ENCODE results near the gene CFAP46. TPM values are rescaled to one million over a fixed set of nuclear protein-coding genes. Genes with fewer than 3 reads are reported as not detected.

Gene CFAP46
- total and polyA plus RNA-seq, 4 donors: 0.33 to 0.59 (median 0.42) TPM

- no peak for TF ChIP-seq CTCF (IDR thresholded peaks at IDR 0.05; ENCODE audit: low read depth, low read length, missing input control)
- TF ChIP-seq HNF4A (conservative IDR thresholded peaks at IDR 0.05): no peak
- TF ChIP-seq ATF3 (IDR thresholded peaks at IDR 0.05): no peak
Measured at GRCh38 chr10:132985546-132985900, 43.2 kb upstream of the CFAP46 start (continued).

GRCh38 chr10:132984801-132985545, 42.6 kb upstream of the CFAP46 start:
- H3K36me3 ChIP-seq (ENCODE audit: control insufficient read depth in 4 of 4, insufficient read depth in 3 of 4, low read depth in 1 of 4, low read length in 3 of 4): no peaks in the 10 kb centered on the region
- no peak overlapping the region for H3K9ac ChIP-seq (ENCODE audit: low read depth in 1 of 2, low read length in 2 of 2)
- TF ChIP-seq HNF4A (conservative IDR thresholded peaks at IDR 0.05) (no peak), ZBTB33 (IDR thresholded peaks at IDR 0.05) (no peak), SP1 (IDR thresholded peaks at IDR 0.05) (no peak), CTCF (IDR thresholded peaks at IDR 0.05; ENCODE audit: low read depth, low read length, missing input control) (no peak), EGR1 (IDR thresholded peaks at IDR 0.05; ENCODE audit: low read depth in 2 of 2) (no peak), HNF4G (IDR thresholded peaks at IDR 0.05) (no peak), TAF1 (conservative IDR thresholded peaks at IDR 0.05) (no peak)
- no peak overlapping the region for H3K4me3 ChIP-seq (ENCODE audit: low read depth in 1 of 3, low read length in 3 of 3)
- no peaks in the 10 kb centered on the region for H3K9me3 ChIP-seq (ENCODE audit: control insufficient read depth in 4 of 4, low read length in 3 of 4)
- peaks cover 0 to 3% (median 0%) of the 10 kb centered on the region in 4 donors for H3K27me3 ChIP-seq (ENCODE audit: control insufficient read depth in 4 of 4, insufficient read depth in 4 of 4, low read length in 3 of 4)
- H3K4me1 ChIP-seq (ENCODE audit: control insufficient read depth in 4 of 4, insufficient read depth in 4 of 4, low read length in 3 of 4): peaks cover 0 to 2% (median 0%) of the 10 kb centered on the region in 4 donors
- H3K27ac ChIP-seq (ENCODE audit: low read depth in 1 of 2, low read length in 2 of 2): no peak overlapping the region
- no peak for DNase-seq (ENCODE audit: low spot score)
- 53% methylated on average over 26 of the region's 26 CpGs for WGBS

- Histone ChIP-seq H3K36me3 (ENCODE audit: control insufficient read depth in 4 of 4, insufficient read depth in 3 of 4, low read depth in 1 of 4, low read length in 3 of 4) (no peaks in the 10 kb centered on the region), H3K9ac (ENCODE audit: low read depth in 1 of 2, low read length in 2 of 2) (no peak overlapping the region), H3K9me3 (ENCODE audit: control insufficient read depth in 4 of 4, low read length in 3 of 4) (no peaks in the 10 kb centered on the region), H3K4me3 (ENCODE audit: low read depth in 1 of 3, low read length in 3 of 3) (no peak overlapping the region), H3K4me1 (ENCODE audit: control insufficient read depth in 4 of 4, insufficient read depth in 4 of 4, low read length in 3 of 4) (peaks cover 0 to 2% (median 0%) of the 10 kb centered on the region in 4 donors), H3K27ac (ENCODE audit: low read depth in 1 of 2, low read length in 2 of 2) (no peak overlapping the region), H3K27me3 (ENCODE audit: control insufficient read depth in 4 of 4, insufficient read depth in 4 of 4, low read length in 3 of 4) (peaks cover 0 to 3% (median 0%) of the 10 kb centered on the region in 4 donors)
- TF ChIP-seq FOXA1 (IDR thresholded peaks at IDR 0.05): no peak
- no peak for DNase-seq (ENCODE audit: low spot score)
- WGBS: 87% methylated on average over 29 of the region's 29 CpGs
Measured at GRCh38 chr10:132984008-132984295, 41.6 kb upstream of the CFAP46 start.

All from liver (tissue), 9 donors.